Stimulated activated CD4-positive, alpha-beta T cell treated with anti-CD3 and anti-CD28 coated beads, Interleukin-15, amount 100 ng/mL, for 24 hours (primary cell): ENCODE results near the gene SENP2.
A peak's percentile ranks its signal among the peaks of the same experiment; 100 is the strongest.
"Not testable (repeated sequence)": the region's sequence is repeated elsewhere in the genome, so short reads cannot be mapped to it uniquely, and the experiment has no call there.

Source experiments
- DNase-seq: peaks from one replicate; pipeline ENCODE4 v3.0.0-alpha.2; 2020

Gene SENP2

GRCh38 chr3:185594073-185594472 lies 8.0 kb downstream of the SENP2 start:
- no peak for DNase-seq

- no peak for DNase-seq
Observed at GRCh38 chr3:185595526-185595925, 9.4 kb downstream of the SENP2 start.

- DNase-seq: no peak
Observed at GRCh38 chr3:185605566-185605965, 19.5 kb downstream of the SENP2 start.

- DNase-seq: no peak
Observed at GRCh38 chr3:185606196-185606595, 20.1 kb downstream of the SENP2 start.

- DNase-seq: no peak
Observed at GRCh38 chr3:185613016-185613415, 26.9 kb downstream of the SENP2 start.

GRCh38 chr3:185623939-185624665 lies 38.0 kb downstream of the SENP2 start:
- DNase-seq: no peak

GRCh38 chr3:185625784-185626183 lies 39.7 kb downstream of the SENP2 start:
- no peak for DNase-seq

GRCh38 chr3:185629554-185630181 lies 43.6 kb downstream of the SENP2 start:
- no peak for DNase-seq

- DNase-seq: no peak
Observed at GRCh38 chr3:185630182-185630622, 44.1 kb downstream of the SENP2 start.

- DNase-seq: no peak
Observed at GRCh38 chr3:185631108-185631507, 45.0 kb downstream of the SENP2 start.

- no peak for DNase-seq
Observed at GRCh38 chr3:185631508-185632206, 45.6 kb downstream of the SENP2 start.

- peak; percentile 34 for DNase-seq
Observed at GRCh38 chr3:185632996-185633395, 46.9 kb downstream of the SENP2 start.

- DNase-seq: no peak
Observed at GRCh38 chr3:185637388-185637787, 51.3 kb downstream of the SENP2 start.

GRCh38 chr3:185638651-185639050 lies 52.6 kb downstream of the SENP2 start:
- not testable (repeated sequence) for DNase-seq

GRCh38 chr3:185639632-185640206 lies 53.6 kb downstream of the SENP2 start:
- no peak for DNase-seq

- no peak for DNase-seq
Observed at GRCh38 chr3:185640308-185640707, 54.2 kb downstream of the SENP2 start.

GRCh38 chr3:185645191-185645590 lies 59.1 kb downstream of the SENP2 start:
- DNase-seq: not testable (repeated sequence)

GRCh38 chr3:185645596-185646381 lies 59.7 kb downstream of the SENP2 start:
- no peak for DNase-seq

- no peak for DNase-seq
Observed at GRCh38 chr3:185646382-185647133, 60.5 kb downstream of the SENP2 start.

- DNase-seq: no peak
Observed at GRCh38 chr3:185647134-185647879, 61.2 kb downstream of the SENP2 start.

GRCh38 chr3:185647880-185648210 lies 61.8 kb downstream of the SENP2 start:
- no peak for DNase-seq
